Fibroblast of lung (primary cell): ENCODE measurements around the gene ANKRD44. TPM values are rescaled to one million over a fixed set of nuclear protein-coding genes. Genes with fewer than 3 reads are reported as not detected.

Experiments used
- DNase-seq, 2 donors: peaks; one replicate each; pipeline versions ENCODE4 v3.0.0 to v3.0.0-alpha.2; 2010; ENCODE audit warnings: low read depth in 2 of 2
- H2AFZ ChIP-seq: 2 replicates; pipeline ENCODE4 v1.5.1; 2012; ENCODE audit warnings: low read length, control low read depth, inconsistent platforms
- H3K27ac ChIP-seq: 2 replicates; pipeline ENCODE4 v1.5.1; 2011; ENCODE audit warnings: low read length, control low read depth; ENCODE audit not compliant: insufficient read depth
- H3K27me3 ChIP-seq: 2 replicates; pipeline ENCODE4 v1.5.1; 2011; ENCODE audit warnings: mild to moderate bottlenecking, low read length; ENCODE audit not compliant: control insufficient read depth, insufficient read depth
- H3K36me3 ChIP-seq: 2 replicates; pipeline ENCODE4 v1.5.1; 2011; ENCODE audit warnings: low read length; ENCODE audit not compliant: control insufficient read depth, insufficient read depth
- H3K4me1 ChIP-seq: 2 replicates; pipeline ENCODE4 v1.5.1; 2011; ENCODE audit warnings: low read length; ENCODE audit not compliant: control insufficient read depth, insufficient read depth; ENCODE audit errors: extremely low read depth
- H3K4me2 ChIP-seq: 2 replicates; pipeline ENCODE4 v1.5.1; 2011; ENCODE audit warnings: low read length, control low read depth; ENCODE audit not compliant: insufficient read depth; ENCODE audit errors: extremely low read depth
- H3K4me3 ChIP-seq, 4 experiments: fragments of 200-600 bp in 1 of 4; sonication (generic) in 1 of 4; replicated peaks in 1 of 4; 2 replicates each; pipeline ENCODE4 v1.5.1; 2011 to 2016; ENCODE audit warnings: low read length in 4 of 4, low read depth in 3 of 4, mild to moderate bottlenecking in 3 of 4, control low read depth in 2 of 4, inconsistent platforms in 1 of 4, mixed read lengths in 1 of 4; ENCODE audit not compliant: insufficient read depth in 1 of 4; ENCODE audit errors: control extremely low read depth in 1 of 4
- H3K79me2 ChIP-seq: 2 replicates; pipeline ENCODE4 v1.5.1; 2012; ENCODE audit warnings: mild to moderate bottlenecking, low read length, inconsistent platforms; ENCODE audit not compliant: control insufficient read depth, insufficient read depth
- H3K9ac ChIP-seq: 2 replicates; pipeline ENCODE4 v1.5.1; 2011; ENCODE audit warnings: mild to moderate bottlenecking, low read length, control low read depth; ENCODE audit not compliant: insufficient read depth
- H3K9me3 ChIP-seq: 2 replicates; pipeline ENCODE4 v1.5.1; 2012; ENCODE audit warnings: low read depth, low read length; ENCODE audit not compliant: control insufficient read depth, insufficient read depth
- H4K20me1 ChIP-seq: 2 replicates; pipeline ENCODE4 v1.5.1; 2011; ENCODE audit warnings: low read length; ENCODE audit not compliant: control insufficient read depth, insufficient read depth; ENCODE audit errors: extremely low read depth
- EZH2 ChIP-seq: IDR thresholded peaks from 2 replicates; pipeline ENCODE4 v1.5.1; 2012; ENCODE audit warnings: low read length, control low read depth, mild to moderate bottlenecking; ENCODE audit errors: missing control alignments
- polyA plus RNA-seq, 2 donors: library from polyadenylated mRNA; depleted of rRNA in 1 of 2; stranded (reverse) in 1 of 2; unstranded in 1 of 2; fragments of >200 nt; gene quantifications; 2 replicates each; pipeline ENCODE4 v1.2.1, GENCODE V29; 2011 to 2012; ENCODE audit warnings: missing spikeins in 1 of 2
- total RNA-seq: library from RNA; depleted of rRNA; stranded (reverse); fragments of >200 nt; gene quantifications from 2 replicates; pipeline ENCODE4 v1.2.1, GENCODE V29; 2014
- TF ChIP-seq, protein P1 (sequence below), 2 donors: IDR thresholded peaks in 1 of 2; conservative IDR thresholded peaks in 1 of 2; 1 replicate in 1 of 2; 2 replicates in 1 of 2; pipeline ENCODE4 v1.5.1; 2011 to 2012; ENCODE audit warnings: low read length in 2 of 2, control low read depth in 1 of 2, inconsistent platforms in 1 of 2, low read depth in 1 of 2, mild to moderate bottlenecking in 1 of 2

The ANKRD44 gene
- total and polyA plus RNA-seq, 2 donors (not counting 1 experiment from before 2014, with no cell fraction given): 7.6 to 9.7 TPM

GRCh38 chr2:197121756-197122385 lies 188.7 kb downstream of the ANKRD44 start:
- Histone ChIP-seq H3K27me3 (no peaks in the 10 kb centered on the region), H3K4me2 (no peak overlapping the region), H3K4me3 (no peak overlapping the region), H3K79me2 (no peaks in the 10 kb centered on the region), H3K36me3 (no peaks in the 10 kb centered on the region), H3K9me3 (no peaks in the 10 kb centered on the region), H4K20me1 (no peaks in the 10 kb centered on the region), H2AFZ (no peak overlapping the region), H3K4me1 (peaks cover 4% of the 10 kb centered on the region), H3K27ac (no peak overlapping the region), H3K9ac (no peak overlapping the region)
- TF ChIP-seq EZH2: no peak
- TF ChIP-seq, protein P1, sequence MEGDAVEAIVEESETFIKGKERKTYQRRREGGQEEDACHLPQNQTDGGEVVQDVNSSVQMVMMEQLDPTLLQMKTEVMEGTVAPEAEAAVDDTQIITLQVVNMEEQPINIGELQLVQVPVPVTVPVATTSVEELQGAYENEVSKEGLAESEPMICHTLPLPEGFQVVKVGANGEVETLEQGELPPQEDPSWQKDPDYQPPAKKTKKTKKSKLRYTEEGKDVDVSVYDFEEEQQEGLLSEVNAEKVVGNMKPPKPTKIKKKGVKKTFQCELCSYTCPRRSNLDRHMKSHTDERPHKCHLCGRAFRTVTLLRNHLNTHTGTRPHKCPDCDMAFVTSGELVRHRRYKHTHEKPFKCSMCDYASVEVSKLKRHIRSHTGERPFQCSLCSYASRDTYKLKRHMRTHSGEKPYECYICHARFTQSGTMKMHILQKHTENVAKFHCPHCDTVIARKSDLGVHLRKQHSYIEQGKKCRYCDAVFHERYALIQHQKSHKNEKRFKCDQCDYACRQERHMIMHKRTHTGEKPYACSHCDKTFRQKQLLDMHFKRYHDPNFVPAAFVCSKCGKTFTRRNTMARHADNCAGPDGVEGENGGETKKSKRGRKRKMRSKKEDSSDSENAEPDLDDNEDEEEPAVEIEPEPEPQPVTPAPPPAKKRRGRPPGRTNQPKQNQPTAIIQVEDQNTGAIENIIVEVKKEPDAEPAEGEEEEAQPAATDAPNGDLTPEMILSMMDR (conservative IDR thresholded peaks at IDR 0.05 in 1 of 2, IDR thresholded peaks at IDR 0.05 in 1 of 2; ENCODE audit: low read depth in 1 of 2, low read length in 2 of 2): no peak
- DNase-seq: no peak

- Histone ChIP-seq H3K79me2 (no peaks in the 10 kb centered on the region), H3K4me3 (no peak overlapping the region), H3K36me3 (no peaks in the 10 kb centered on the region), H3K27ac (no peak overlapping the region), H4K20me1 (no peaks in the 10 kb centered on the region), H3K4me1 (peaks cover 4% of the 10 kb centered on the region), H3K27me3 (no peaks in the 10 kb centered on the region), H3K9me3 (no peaks in the 10 kb centered on the region), H2AFZ (no peak overlapping the region), H3K9ac (no peak overlapping the region), H3K4me2 (no peak overlapping the region)
- no peak for DNase-seq
- TF ChIP-seq, protein P1 (conservative IDR thresholded peaks at IDR 0.05 in 1 of 2, IDR thresholded peaks at IDR 0.05 in 1 of 2; ENCODE audit: low read depth in 1 of 2, low read length in 2 of 2): no peak
- no peak for TF ChIP-seq EZH2
Observed at GRCh38 chr2:197121255-197121654, 189.3 kb downstream of the ANKRD44 start.

DNA sequence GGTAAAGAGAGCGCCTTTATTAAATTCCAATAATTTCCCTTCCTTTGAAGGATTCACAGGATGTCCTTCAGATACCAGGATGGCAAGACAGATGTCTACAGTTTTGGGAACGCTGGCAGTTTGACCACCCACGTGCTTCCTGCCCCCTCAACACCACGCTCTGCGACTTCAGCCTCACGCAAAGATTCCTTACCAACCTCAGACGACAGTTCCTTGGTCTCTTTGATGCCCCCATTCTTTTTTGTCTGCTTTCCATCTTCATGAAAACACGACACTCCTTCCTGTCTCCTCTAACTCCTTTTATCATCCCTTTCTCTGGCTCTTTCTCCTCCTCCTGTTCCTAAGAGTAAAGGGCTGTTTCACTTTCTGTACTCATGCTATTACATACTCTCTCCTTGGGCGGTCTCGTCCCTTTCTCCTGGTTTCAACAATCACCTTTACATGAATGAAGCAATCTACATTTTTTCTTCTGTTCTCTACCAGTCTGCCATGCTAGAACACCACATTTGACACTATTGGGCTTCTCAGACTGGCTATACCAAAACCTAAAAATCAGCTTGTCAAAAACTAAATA lies 194.2 kb downstream of the ANKRD44 start:
- Histone ChIP-seq H3K36me3 (no peaks in the 10 kb centered on the region), H3K27ac (no peak overlapping the region), H3K9me3 (no peaks in the 10 kb centered on the region), H3K27me3 (no peaks in the 10 kb centered on the region), H3K79me2 (no peaks in the 10 kb centered on the region), H3K4me1 (no peaks in the 10 kb centered on the region), H4K20me1 (no peaks in the 10 kb centered on the region), H2AFZ (no peak overlapping the region), H3K4me2 (no peak overlapping the region), H3K4me3 (no peak overlapping the region), H3K9ac (no peak overlapping the region)
- no peak for TF ChIP-seq EZH2
- TF ChIP-seq, protein P1 (conservative IDR thresholded peaks at IDR 0.05 in 1 of 2, IDR thresholded peaks at IDR 0.05 in 1 of 2; ENCODE audit: low read depth in 1 of 2, low read length in 2 of 2): no peak
- DNase-seq: no peak
